ENCODE results near the gene FAM81A. TPM values are rescaled to one million over a fixed set of nuclear protein-coding genes. Genes with fewer than 3 reads are reported as not detected.

Gene FAM81A
- total RNA-seq (2021), result 2.0 to 2.4 TPM (median 2.1 TPM) in 3 replicates
- Bru-seq, nascent RNA, result percentile 25 among the genes with signal in this experiment
- long read RNA-seq, experiment 1, partial matches to known transcripts, result 0 of 3 reads
- long read RNA-seq, experiment 1, other reads (novel, unspliced or antisense), result 1 of 3 reads
- long read RNA-seq, experiment 2, partial matches to known transcripts, result 0 of 1 reads
- long read RNA-seq, experiment 2, other reads (novel, unspliced or antisense), result 1 of 1 reads
- long read RNA-seq, experiment 3, result 0 reads

DNA sequence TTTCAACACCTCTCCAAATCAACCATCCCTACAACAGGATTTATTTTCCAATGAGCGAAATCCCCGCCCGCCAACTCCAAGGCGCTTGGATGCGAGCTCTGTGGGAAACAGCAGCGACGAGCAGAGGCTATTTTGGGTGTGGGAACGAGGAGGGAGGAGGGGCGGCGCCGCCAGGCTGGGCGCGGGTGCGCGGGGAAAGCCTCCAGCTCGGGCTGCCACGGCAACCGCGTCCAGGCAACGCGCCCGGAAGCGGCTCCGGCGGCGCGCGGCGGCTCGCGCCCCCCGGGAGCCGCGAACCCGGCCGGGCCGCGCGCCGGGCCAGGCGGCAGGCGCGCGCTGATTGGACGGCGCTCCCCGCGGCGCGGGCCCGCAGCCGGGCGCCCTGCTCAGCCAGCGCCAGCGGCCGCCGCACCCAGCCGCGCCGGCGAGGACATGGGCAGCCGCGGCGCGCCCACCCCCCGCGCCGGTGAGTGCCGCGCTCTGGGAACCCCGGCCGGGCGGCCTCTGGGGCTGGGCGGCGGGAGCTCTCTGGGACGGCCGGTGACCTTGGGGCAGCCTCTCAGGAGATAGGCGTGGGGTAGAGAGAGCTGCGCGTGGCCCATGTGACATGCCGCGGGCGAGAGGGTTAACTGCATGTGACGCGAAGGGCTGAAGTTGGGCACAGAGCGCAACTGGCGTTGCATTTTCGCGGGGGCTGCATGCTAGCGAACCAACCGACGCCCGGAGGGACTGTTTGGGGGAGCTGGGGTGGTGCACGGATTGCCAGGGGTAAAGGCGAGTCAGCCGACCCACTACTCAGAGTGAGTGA is at the start of gene FAM81A:
Gene FAM81A, plus strand, starts transcription at position 370 of the 808 bp plus-strand sequence. CDS start 20,441 bp downstream, outside the sequence.
- Mint-ChIP-seq H3K9me3 (no peaks in the 10 kb centered on the region), H3K4me1 (peaks cover 13% of the 10 kb centered on the region), H3K27ac (no peak within 1 kb of the TSS), H3K4me3 (peak within 1 kb of the TSS; percentile 82), H3K36me3 (no peaks in the 10 kb centered on the region), H3K27me3 (ENCODE audit: low read depth) (peaks cover 76% of the 10 kb centered on the region)
- ChIA-PET POLR2A (interaction anchor here (1.4 kb wide), 1 partner anchor 65 kb away, joined by 5 read pairs; the partner anchor contains the start of gene MYO1E), CTCF (interaction anchor here (0.6 to 3.0 kb wide), 6 partner anchors 17 to 191 kb away, joined by 3 to 16 read pairs (median 4); no protein-coding TSS in a partner anchor)
- ATAC-seq (peak; percentile 75), DNase-seq (ENCODE audit: low spot score) (peak; percentile 68)
- TF ChIP-seq, protein P1, sequence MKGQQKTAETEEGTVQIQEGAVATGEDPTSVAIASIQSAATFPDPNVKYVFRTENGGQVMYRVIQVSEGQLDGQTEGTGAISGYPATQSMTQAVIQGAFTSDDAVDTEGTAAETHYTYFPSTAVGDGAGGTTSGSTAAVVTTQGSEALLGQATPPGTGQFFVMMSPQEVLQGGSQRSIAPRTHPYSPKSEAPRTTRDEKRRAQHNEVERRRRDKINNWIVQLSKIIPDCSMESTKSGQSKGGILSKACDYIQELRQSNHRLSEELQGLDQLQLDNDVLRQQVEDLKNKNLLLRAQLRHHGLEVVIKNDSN (CRISPR knock-in tag; IDR thresholded peaks at IDR 0.05), result peak; percentile 51; the same call in 1 of the 2 replicates
- TF ChIP-seq, protein P2, sequence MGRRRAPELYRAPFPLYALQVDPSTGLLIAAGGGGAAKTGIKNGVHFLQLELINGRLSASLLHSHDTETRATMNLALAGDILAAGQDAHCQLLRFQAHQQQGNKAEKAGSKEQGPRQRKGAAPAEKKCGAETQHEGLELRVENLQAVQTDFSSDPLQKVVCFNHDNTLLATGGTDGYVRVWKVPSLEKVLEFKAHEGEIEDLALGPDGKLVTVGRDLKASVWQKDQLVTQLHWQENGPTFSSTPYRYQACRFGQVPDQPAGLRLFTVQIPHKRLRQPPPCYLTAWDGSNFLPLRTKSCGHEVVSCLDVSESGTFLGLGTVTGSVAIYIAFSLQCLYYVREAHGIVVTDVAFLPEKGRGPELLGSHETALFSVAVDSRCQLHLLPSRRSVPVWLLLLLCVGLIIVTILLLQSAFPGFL (CRISPR knock-in tag; IDR thresholded peaks at IDR 0.05; ENCODE audit: borderline replicate concordance), result no peak
- TF ChIP-seq, protein P3, sequence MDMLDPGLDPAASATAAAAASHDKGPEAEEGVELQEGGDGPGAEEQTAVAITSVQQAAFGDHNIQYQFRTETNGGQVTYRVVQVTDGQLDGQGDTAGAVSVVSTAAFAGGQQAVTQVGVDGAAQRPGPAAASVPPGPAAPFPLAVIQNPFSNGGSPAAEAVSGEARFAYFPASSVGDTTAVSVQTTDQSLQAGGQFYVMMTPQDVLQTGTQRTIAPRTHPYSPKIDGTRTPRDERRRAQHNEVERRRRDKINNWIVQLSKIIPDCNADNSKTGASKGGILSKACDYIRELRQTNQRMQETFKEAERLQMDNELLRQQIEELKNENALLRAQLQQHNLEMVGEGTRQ (CRISPR knock-in tag; IDR thresholded peaks at IDR 0.05), result peak; percentile 58; the same call in 1 of the 2 replicates

DNA sequence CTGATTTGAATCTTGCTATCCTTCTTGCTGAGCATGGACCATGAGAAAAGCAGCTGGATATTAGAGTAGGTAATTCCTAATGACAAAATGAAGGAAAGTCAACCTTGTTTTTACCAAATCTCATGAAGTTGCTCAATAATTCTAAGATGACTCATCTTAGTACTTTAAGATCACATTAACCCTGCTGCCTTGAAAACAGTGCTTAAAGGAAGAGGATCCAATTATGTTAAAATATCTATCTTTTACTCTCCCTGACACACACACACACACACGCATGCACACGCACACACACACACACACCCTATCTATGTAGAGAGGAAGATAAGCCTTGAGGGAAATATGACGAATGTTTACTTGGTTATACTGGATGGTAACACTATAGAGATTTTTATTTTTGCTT is 49.3 kb upstream of the FAM81A start:
- DNase-seq (ENCODE audit: low spot score), result no peak
- no peaks in the 10 kb centered on the region for H3K4me1 Mint-ChIP-seq
- ChIA-PET POLR2A (no interaction called here), CTCF (no interaction called here)
- no peak for ATAC-seq
- TF ChIP-seq, protein P4, sequence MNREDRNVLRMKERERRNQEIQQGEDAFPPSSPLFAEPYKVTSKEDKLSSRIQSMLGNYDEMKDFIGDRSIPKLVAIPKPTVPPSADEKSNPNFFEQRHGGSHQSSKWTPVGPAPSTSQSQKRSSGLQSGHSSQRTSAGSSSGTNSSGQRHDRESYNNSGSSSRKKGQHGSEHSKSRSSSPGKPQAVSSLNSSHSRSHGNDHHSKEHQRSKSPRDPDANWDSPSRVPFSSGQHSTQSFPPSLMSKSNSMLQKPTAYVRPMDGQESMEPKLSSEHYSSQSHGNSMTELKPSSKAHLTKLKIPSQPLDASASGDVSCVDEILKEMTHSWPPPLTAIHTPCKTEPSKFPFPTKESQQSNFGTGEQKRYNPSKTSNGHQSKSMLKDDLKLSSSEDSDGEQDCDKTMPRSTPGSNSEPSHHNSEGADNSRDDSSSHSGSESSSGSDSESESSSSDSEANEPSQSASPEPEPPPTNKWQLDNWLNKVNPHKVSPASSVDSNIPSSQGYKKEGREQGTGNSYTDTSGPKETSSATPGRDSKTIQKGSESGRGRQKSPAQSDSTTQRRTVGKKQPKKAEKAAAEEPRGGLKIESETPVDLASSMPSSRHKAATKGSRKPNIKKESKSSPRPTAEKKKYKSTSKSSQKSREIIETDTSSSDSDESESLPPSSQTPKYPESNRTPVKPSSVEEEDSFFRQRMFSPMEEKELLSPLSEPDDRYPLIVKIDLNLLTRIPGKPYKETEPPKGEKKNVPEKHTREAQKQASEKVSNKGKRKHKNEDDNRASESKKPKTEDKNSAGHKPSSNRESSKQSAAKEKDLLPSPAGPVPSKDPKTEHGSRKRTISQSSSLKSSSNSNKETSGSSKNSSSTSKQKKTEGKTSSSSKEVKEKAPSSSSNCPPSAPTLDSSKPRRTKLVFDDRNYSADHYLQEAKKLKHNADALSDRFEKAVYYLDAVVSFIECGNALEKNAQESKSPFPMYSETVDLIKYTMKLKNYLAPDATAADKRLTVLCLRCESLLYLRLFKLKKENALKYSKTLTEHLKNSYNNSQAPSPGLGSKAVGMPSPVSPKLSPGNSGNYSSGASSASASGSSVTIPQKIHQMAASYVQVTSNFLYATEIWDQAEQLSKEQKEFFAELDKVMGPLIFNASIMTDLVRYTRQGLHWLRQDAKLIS (CRISPR knock-in tag; IDR thresholded peaks at IDR 0.05; ENCODE audit: borderline replicate concordance), result no peak
- no peak for TF ChIP-seq TP53 (CRISPR knock-in tag; IDR thresholded peaks at IDR 0.05)
- TF ChIP-seq, protein P5, sequence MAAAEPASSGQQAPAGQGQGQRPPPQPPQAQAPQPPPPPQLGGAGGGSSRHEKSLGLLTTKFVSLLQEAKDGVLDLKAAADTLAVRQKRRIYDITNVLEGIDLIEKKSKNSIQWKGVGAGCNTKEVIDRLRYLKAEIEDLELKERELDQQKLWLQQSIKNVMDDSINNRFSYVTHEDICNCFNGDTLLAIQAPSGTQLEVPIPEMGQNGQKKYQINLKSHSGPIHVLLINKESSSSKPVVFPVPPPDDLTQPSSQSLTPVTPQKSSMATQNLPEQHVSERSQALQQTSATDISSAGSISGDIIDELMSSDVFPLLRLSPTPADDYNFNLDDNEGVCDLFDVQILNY (CRISPR knock-in tag; IDR thresholded peaks at IDR 0.05), result no peak
- TF ChIP-seq MXD4 (CRISPR knock-in tag; IDR thresholded peaks at IDR 0.05; ENCODE audit: borderline replicate concordance), result no peak
- no peak for TF ChIP-seq SOX15 (CRISPR knock-in tag; IDR thresholded peaks at IDR 0.05)
- no peak for TF ChIP-seq ZNF396 (CRISPR knock-in tag; IDR thresholded peaks at IDR 0.05; ENCODE audit: borderline replicate concordance)
- TF ChIP-seq, protein P6, sequence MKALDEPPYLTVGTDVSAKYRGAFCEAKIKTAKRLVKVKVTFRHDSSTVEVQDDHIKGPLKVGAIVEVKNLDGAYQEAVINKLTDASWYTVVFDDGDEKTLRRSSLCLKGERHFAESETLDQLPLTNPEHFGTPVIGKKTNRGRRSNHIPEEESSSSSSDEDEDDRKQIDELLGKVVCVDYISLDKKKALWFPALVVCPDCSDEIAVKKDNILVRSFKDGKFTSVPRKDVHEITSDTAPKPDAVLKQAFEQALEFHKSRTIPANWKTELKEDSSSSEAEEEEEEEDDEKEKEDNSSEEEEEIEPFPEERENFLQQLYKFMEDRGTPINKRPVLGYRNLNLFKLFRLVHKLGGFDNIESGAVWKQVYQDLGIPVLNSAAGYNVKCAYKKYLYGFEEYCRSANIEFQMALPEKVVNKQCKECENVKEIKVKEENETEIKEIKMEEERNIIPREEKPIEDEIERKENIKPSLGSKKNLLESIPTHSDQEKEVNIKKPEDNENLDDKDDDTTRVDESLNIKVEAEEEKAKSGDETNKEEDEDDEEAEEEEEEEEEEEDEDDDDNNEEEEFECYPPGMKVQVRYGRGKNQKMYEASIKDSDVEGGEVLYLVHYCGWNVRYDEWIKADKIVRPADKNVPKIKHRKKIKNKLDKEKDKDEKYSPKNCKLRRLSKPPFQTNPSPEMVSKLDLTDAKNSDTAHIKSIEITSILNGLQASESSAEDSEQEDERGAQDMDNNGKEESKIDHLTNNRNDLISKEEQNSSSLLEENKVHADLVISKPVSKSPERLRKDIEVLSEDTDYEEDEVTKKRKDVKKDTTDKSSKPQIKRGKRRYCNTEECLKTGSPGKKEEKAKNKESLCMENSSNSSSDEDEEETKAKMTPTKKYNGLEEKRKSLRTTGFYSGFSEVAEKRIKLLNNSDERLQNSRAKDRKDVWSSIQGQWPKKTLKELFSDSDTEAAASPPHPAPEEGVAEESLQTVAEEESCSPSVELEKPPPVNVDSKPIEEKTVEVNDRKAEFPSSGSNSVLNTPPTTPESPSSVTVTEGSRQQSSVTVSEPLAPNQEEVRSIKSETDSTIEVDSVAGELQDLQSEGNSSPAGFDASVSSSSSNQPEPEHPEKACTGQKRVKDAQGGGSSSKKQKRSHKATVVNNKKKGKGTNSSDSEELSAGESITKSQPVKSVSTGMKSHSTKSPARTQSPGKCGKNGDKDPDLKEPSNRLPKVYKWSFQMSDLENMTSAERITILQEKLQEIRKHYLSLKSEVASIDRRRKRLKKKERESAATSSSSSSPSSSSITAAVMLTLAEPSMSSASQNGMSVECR (CRISPR knock-in tag; IDR thresholded peaks at IDR 0.05; ENCODE audit: borderline replicate concordance), result no peak
- TF ChIP-seq, protein P7, sequence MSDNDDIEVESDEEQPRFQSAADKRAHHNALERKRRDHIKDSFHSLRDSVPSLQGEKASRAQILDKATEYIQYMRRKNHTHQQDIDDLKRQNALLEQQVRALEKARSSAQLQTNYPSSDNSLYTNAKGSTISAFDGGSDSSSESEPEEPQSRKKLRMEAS (CRISPR knock-in tag; IDR thresholded peaks at IDR 0.05), result no peak
- no peak for TF ChIP-seq JAZF1 (CRISPR knock-in tag; IDR thresholded peaks at IDR 0.05)
- no peak for TF ChIP-seq NFE2L1 (CRISPR knock-in tag; IDR thresholded peaks at IDR 0.05)
- H3K27me3 Mint-ChIP-seq (ENCODE audit: low read depth), result no peaks in the 10 kb centered on the region; the same call in 1 of the 2 replicates
- no peaks in the 10 kb centered on the region for H3K36me3 Mint-ChIP-seq
- H3K4me3 Mint-ChIP-seq, result no peak overlapping the region
- H3K9me3 Mint-ChIP-seq, result no peaks in the 10 kb centered on the region
- no peak overlapping the region for H3K27ac Mint-ChIP-seq

Measured in WTC11 (cell line).